HG02798 (cell line): Measurements from ENCODE around the gene COMMD10.

Experiments used
- ATAC-seq: cut with Tn5 transposase; IDR thresholded peaks from one replicate; pipeline ENCODE4 v1.9.1; 2021; ENCODE audit warnings: mild to moderate bottlenecking; ENCODE audit not compliant: unreplicated experiment, poor library complexity

Gene COMMD10

DNA sequence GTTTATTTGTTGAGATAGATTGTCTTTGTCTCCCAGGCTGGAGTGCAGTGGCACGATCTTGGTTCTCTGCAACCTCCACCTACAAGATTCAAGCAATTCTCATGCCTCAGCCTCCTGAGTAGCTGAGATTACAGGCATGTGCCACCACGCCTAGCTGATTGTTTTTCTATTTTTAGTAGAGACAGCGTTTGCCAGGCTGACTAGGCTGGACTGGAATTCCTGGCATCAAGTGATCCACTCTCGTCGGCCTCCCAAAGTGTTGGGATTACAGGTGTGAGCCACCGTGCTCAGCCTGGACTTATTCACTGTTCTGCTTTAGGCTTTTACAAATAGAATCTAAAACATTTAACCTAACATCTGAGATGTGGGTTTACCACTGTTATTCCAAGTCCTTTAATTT lies 91.3 kb downstream of the COMMD10 start:
- ATAC-seq = no peak

DNA sequence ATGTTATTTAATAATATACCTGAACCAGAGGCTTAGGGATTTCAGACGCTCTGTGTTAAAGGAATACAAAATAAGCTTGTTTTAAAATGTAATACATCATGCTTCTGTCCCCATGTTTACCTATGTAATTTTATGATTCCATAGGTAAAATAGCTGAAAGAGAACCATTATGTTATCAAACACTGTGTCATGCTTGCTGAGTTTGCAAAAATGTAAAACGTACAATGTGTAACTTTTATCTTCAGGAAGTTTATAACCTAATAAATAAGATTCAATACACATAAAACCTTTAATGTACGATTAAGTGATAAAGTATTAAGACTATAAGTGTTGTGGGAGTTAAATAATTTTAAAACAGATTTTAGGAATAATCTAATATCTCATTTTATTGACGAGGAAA lies 94.1 kb downstream of the COMMD10 start:
- no peak for ATAC-seq

GRCh38 chr5:116209166-116209565 lies 124.3 kb downstream of the COMMD10 start:
- no peak for ATAC-seq

DNA sequence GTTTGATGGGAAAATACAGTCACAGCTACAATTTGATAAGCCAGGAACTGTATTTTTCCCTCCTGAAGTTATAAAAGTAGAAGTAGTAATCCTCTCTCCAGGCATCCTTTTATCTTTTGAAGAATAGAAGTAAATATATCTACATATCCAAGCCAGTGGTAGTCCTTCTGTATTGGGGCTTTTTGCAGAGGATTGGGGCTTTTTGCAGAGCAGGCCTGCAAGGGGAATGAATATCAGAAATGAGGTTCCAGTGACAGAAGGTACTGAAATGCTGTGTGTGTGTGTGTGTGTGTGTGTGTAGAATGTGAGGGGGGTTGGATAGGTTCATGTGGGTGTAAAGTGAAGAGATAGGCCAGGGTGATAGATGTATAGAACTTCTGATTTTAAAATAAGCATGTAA lies 127.4 kb downstream of the COMMD10 start:
- ATAC-seq = no peak

DNA sequence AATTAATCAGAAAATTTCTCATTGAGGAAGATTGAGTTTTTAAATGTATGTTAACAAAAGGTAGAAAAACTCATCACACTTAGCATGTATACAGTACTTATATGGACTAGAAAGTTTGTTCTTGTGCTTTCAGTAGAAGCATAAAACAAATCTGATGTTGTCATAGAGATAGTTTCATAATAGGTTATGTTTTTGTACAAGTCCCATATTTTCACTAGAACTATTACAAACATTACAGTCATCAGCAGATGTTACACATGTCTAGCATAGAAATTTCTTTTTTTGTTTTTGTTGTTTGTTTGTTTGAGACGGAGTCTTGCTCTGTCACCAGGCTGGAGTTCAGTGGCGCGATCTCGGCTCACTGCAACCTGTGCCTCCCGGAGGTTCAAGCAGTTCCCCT lies 131.4 kb downstream of the COMMD10 start:
- no peak for ATAC-seq

DNA sequence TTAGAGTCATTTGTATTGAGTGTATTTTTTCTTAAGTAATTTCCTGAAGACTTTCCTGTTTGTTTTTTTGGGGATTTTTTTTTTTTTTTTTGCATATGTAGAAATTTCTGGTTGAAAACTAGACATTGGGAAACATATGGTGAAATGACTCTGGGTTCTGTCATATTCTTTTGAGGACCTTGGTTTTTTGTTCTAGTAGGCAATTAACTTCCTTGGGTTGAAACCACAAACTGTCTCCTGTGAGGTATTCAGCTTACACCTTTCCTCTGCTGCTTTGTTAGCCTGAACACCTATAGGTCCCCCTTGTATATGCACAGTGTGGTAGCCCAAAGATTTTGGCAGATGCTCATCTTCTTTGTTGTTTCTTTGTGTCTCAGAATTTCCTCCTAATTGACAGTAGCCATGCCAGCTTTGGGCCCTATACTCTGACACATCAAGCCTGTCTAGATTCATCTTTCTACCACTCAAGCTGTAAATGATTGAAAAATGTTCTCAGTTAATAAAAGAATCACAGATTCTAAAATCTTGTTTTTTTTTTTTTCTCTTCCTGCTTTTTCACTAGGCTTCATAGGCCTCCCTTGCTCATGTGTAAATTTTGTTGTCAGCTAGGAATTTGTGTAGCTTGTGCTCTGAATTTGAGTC lies 140.6 kb downstream of the COMMD10 start:
- ATAC-seq = no peak

- no peak for ATAC-seq
These were observed 144.4 kb downstream of the COMMD10 start for GRCh38 chr5:116229131-116229689.

- ATAC-seq = no peak
These were observed 146.5 kb downstream of the COMMD10 start for GRCh38 chr5:116231288-116231687.

GRCh38 chr5:116234681-116235080 lies 149.9 kb downstream of the COMMD10 start:
- ATAC-seq = no peak

GRCh38 chr5:116237917-116238500 lies 153.2 kb downstream of the COMMD10 start:
- ATAC-seq = no peak

- no peak for ATAC-seq
These were observed 157.5 kb downstream of the COMMD10 start for GRCh38 chr5:116242343-116242742.

DNA sequence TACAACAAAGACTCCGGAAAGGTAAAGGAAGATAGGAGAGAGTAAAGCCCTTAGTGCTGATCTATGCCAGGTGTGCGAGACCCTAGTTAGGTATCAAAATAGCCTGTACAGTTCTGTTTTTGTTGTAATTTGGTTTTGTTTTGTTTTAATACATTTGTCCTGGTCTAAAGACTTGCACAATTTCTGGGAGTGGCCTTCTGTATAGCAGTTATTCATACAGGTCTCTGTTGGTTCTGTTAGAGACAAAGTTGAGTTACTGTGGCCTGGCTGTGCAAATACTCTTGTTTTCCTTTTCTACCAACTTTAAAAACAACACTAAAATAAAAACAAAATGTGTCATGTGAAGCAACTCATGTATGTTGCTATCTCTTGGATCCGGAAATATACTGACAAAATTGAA lies 163.6 kb downstream of the COMMD10 start:
- no peak for ATAC-seq

DNA sequence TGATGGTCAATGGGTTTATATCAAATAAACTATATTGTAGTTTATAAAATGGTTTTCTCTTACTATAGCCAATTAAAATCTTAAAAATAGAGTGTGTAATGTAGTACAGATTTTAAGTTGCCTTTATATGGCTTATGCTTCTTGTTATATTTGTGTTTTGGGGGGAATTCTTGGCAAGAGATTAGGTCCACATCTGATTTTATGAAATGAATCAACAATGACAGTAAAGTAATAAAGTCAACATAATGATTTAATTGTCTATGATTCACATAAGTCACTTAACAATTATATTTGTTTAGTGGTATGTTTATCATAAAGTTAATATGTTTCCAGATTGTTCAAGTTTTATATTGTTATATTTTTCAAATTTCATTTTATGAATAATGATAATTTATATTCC lies 164.8 kb downstream of the COMMD10 start:
- ATAC-seq = no peak

DNA sequence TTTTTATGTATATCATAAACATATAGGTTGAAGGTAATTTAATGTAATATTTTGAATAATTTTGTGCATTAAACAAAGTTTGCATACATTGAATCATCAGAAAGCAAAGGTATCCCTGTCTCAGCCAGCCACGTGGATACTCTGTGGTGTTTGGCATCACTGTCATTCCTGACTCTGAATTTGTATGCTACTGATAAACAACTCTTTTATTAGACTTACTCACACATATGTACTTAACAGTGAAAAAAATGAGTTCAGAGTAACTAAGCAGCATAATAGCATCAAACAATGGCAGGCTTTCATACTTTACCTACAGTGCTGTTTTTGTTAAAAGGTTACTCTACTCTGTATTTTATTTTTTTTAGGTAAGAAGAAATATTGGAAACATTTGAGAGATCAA lies 171.9 kb downstream of the COMMD10 start:
- no peak for ATAC-seq

DNA sequence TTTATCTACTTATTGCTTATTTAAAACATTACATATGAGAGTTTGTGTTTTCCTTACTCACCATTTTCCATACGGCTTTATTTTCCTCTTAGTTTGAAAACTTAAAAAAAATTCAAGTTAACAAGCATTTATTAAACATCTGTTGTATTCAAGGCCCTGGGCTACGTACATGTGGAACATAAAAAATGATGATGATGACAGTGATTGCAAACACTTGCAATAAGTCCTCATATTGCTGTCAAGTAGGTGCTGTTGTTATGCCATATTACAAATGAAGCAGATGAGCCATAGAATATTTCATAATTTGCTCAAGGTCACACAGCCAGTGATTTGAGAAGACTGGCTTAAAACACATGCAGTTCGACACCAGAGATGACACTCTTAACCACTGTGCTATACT lies 180.6 kb downstream of the COMMD10 start:
- ATAC-seq = no peak

- ATAC-seq = no peak
These were observed 186.7 kb downstream of the COMMD10 start for GRCh38 chr5:116271446-116272025.

- peak; percentile 53 for ATAC-seq
These were observed 187.6 kb downstream of the COMMD10 start for GRCh38 chr5:116272281-116272941.

- ATAC-seq = peak; percentile 98
These were observed 188.8 kb downstream of the COMMD10 start for GRCh38 chr5:116273448-116274242.

DNA sequence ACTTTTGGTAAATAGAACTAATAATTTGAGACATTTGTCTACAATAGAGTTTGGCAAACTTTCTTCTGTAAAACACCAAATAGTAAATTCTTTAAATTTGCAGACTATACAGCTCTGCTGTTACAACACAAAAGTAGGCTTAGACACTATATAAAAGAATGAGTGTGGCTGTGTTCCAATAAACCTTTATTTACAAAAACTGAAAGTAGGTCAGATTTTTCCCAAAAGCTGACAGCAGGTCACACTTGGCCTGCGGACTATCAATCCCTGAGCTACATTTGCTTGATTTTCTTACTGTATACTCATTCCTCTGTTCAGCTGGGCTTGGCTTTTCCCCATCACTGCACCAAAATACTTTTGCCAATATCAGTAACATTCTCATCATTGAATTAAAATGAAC lies 189.4 kb downstream of the COMMD10 start:
- ATAC-seq = no peak

DNA sequence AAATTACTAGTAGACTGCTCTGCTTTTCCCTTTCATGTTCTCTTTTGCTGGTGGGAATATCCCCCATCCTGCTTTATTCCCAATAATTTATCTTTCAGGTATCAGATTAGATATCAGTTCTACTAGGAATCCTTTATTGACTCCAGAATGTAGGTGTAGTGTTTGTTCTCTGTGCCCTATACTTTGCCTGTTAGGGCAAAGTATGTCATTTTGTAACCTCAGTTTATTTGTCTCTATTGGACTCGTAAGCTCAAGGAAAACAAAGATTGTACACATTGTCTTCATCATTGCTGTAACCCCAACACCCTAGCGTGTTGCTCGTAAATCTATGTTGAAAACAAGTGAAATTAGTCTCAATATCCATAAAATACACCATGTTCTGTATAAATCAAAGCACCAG lies 190.5 kb downstream of the COMMD10 start:
- ATAC-seq = no peak
